ENCODE data around the gene NEXMIF.
"Not testable (repeated sequence)": the region's sequence is repeated elsewhere in the genome, so short reads cannot be mapped to it uniquely, and the experiment has no call there.

NEXMIF gene

DNA sequence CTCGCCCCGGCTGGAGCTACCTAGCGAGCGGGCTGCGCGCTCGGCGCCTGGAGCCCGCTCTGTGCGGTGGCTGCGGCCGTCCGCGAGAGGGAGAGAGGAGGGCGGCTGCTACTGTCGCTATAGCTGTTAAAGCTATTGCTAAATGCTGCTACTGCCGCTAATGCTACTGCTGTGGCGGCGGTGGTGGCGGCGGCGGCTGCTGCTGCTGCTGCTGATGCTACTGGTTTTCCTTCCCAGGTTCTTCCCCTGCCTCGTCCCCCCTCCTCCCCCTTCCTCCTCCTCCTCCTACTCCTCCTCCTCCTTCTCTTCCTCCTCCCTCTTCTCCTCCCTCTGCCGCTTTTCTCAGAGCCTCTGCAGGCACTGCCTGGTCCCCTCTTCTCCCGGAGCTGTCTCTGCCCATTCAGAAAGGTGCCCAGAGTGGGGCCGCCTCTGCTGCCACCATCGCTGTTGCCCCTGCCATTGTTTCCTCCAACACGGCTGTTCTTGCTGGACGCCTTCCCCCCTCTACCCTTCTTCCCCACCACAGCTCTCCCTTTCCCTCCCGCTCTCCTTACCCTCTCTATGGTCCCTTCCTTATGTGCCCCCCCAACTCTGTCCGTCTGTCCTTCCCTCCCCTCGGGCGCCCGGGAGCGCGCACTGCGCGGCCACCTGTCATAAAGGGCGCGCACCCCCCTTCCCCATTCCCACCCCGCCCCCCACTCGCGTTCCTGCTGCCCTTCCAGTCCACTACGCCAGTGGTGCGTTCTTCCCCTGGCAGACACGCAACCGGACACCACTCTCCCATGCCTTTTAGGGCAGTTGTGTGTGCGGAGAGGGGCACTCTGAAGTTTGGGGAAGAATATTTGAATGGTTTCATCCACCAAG is at the start of gene NEXMIF:
Gene NEXMIF (minus strand): TSS at position 228 of the 864 bp plus-strand sequence.
- Histone ChIP-seq H3K9ac (ENCODE audit: insufficient read length, low read depth) (peak within 1 kb of the TSS; percentile 71), H3K4me1 (ENCODE audit: insufficient read depth, insufficient read length) (no peaks in the 10 kb centered on the region)
- no peak for DNase-seq (ENCODE audit: low read depth, low spot score)

DNA sequence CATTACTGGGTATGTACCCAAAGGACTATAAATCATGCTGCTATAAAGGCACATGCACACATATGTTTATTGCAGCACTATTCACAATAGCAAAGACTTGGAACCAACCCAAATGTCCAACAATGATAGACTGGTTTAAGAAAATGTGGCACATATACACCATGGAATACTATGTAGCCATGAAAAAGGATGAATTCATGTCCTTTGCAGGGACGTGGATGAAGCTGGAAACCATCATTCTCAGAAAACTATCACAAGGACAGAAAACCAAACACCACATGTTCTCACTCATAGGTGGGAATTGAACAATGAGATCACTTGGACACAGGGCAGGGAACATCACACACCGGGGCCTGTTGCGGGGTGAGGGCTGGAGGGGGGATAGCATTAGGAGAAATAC is 36.7 kb upstream of the NEXMIF start:
- not testable (repeated sequence) for H3K4me3 ChIP-seq (ENCODE audit: insufficient read length, low read depth); H3K4me1 ChIP-seq (ENCODE audit: insufficient read depth, insufficient read length); H3K27me3 ChIP-seq (ENCODE audit: insufficient read depth, insufficient read length); H3K9ac ChIP-seq (ENCODE audit: insufficient read length, low read depth); DNase-seq (ENCODE audit: low read depth, low spot score); H3K9me3 ChIP-seq (ENCODE audit: insufficient read depth, low read length); H3K36me3 ChIP-seq (ENCODE audit: insufficient read depth, insufficient read length, low read length)

More for the DNA sequence above, at the start of gene NEXMIF:
- Histone ChIP-seq H3K36me3 (ENCODE audit: insufficient read depth, insufficient read length, low read length) (no peaks in the 10 kb centered on the region), H3K4me3 (ENCODE audit: insufficient read length, low read depth) (peak within 1 kb of the TSS; percentile 38), H3K9me3 (ENCODE audit: insufficient read depth, low read length) (peaks cover 10% of the 10 kb centered on the region; the same call in 1 of the 2 replicates), H3K27me3 (ENCODE audit: insufficient read depth, insufficient read length) (peaks cover 22% of the 10 kb centered on the region)
- TF ChIP-seq YY1 (IDR thresholded peaks at IDR 0.05; ENCODE audit: insufficient read depth, insufficient read length) (no peak), ZNF274 (IDR thresholded peaks at IDR 0.05; ENCODE audit: low read depth, low read length) (no peak), SUZ12 (IDR thresholded peaks at IDR 0.05; ENCODE audit: extremely low read depth, insufficient read depth, insufficient read length) (no peak)

DNA sequence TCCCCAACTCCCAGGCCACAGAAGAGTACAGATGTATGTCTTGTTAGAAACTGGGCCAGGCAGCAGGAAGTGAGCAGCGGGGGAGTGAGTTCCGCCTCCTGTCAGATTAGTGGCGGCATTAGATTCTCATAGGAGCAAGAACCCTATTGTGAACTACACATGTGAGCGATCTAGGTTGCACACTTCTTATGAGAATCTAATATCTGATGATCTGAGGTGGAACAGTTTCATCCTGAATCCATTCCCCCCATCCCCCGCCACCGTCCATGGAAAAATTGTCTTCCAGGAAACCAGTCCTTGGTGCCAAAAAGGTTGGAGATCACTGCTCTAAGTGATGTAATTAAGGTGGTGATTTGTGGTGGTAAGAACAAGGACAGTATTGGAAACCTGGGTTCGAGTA is 24.5 kb upstream of the NEXMIF start:
- H3K27me3 ChIP-seq (ENCODE audit: insufficient read depth, insufficient read length): no peaks in the 10 kb centered on the region
- TF ChIP-seq ZNF274 (IDR thresholded peaks at IDR 0.05; ENCODE audit: low read depth, low read length) (no peak), YY1 (IDR thresholded peaks at IDR 0.05; ENCODE audit: insufficient read depth, insufficient read length) (no peak), SUZ12 (IDR thresholded peaks at IDR 0.05; ENCODE audit: extremely low read depth, insufficient read depth, insufficient read length) (no peak)

DNA sequence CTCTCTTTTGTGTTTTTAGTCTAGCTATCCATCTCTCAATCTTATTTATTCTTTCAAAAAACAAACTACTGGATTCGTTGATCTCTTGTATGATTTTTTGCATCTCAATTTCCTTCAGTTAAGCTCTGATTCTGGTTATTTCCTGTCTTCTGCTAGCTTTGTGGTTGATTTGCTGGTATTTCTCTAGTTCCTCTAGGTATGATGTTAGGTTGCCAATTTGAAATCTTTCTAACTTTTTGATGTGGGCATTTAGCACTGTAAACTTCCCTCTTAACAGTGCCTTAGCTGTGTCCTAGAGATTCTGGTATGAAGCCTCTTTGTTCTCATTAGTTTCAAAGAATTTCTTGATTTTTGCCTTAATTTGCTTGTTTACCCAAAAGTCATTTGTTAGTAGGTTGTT is 15.2 kb upstream of the NEXMIF start:
- TF ChIP-seq YY1 (IDR thresholded peaks at IDR 0.05; ENCODE audit: insufficient read depth, insufficient read length) (no peak), ZNF274 (IDR thresholded peaks at IDR 0.05; ENCODE audit: low read depth, low read length) (no peak), SUZ12 (IDR thresholded peaks at IDR 0.05; ENCODE audit: extremely low read depth, insufficient read depth, insufficient read length) (no peak)

More for the DNA sequence above, 24.5 kb upstream of the NEXMIF start:
- no peak for DNase-seq (ENCODE audit: low read depth, low spot score)
- no peaks in the 10 kb centered on the region for H3K4me1 ChIP-seq (ENCODE audit: insufficient read depth, insufficient read length)
- H3K36me3 ChIP-seq (ENCODE audit: insufficient read depth, insufficient read length, low read length): no peaks in the 10 kb centered on the region
- H3K9me3 ChIP-seq (ENCODE audit: insufficient read depth, low read length): peaks cover 2% of the 10 kb centered on the region; the same call in 1 of the 2 replicates
- H3K4me3 ChIP-seq (ENCODE audit: insufficient read length, low read depth): no peak overlapping the region
- H3K9ac ChIP-seq (ENCODE audit: insufficient read length, low read depth): no peak overlapping the region

DNA sequence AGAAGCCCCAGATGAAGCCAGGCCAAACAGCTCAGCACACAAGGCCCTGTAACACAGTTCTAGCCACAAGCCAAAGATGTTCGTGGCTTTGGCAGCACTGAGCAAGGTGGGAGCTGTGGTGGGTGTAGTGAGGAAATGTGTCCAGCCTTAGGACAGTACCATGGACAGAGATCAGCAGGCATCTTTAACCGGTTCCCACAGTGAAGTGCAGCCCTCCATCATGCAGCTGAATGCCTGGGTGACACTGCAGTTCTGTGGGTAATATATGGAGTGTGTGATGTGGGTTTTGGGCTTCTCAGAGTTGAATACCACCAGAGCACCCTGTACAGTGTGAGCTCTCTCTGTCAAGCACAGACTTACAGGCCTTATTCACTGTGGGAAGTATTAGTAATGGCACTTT is 6.0 kb upstream of the NEXMIF start:
- TF ChIP-seq SUZ12 (IDR thresholded peaks at IDR 0.05; ENCODE audit: extremely low read depth, insufficient read depth, insufficient read length): no peak
- no peak for TF ChIP-seq ZNF274 (IDR thresholded peaks at IDR 0.05; ENCODE audit: low read depth, low read length)
- TF ChIP-seq YY1 (IDR thresholded peaks at IDR 0.05; ENCODE audit: insufficient read depth, insufficient read length): no peak
- Histone ChIP-seq H3K27me3 (ENCODE audit: insufficient read depth, insufficient read length) (peaks cover 4% of the 10 kb centered on the region), H3K9ac (ENCODE audit: insufficient read length, low read depth) (no peak overlapping the region), H3K4me3 (ENCODE audit: insufficient read length, low read depth) (no peak overlapping the region), H3K9me3 (ENCODE audit: insufficient read depth, low read length) (no peaks in the 10 kb centered on the region), H3K36me3 (ENCODE audit: insufficient read depth, insufficient read length, low read length) (no peaks in the 10 kb centered on the region), H3K4me1 (ENCODE audit: insufficient read depth, insufficient read length) (no peaks in the 10 kb centered on the region)
- no peak for DNase-seq (ENCODE audit: low read depth, low spot score)

More for the DNA sequence above, 15.2 kb upstream of the NEXMIF start:
- Histone ChIP-seq H3K9ac (ENCODE audit: insufficient read length, low read depth) (no peak overlapping the region), H3K4me3 (ENCODE audit: insufficient read length, low read depth) (no peak overlapping the region), H3K9me3 (ENCODE audit: insufficient read depth, low read length) (peaks cover 14% of the 10 kb centered on the region), H3K27me3 (ENCODE audit: insufficient read depth, insufficient read length) (no peaks in the 10 kb centered on the region), H3K4me1 (ENCODE audit: insufficient read depth, insufficient read length) (no peaks in the 10 kb centered on the region), H3K36me3 (ENCODE audit: insufficient read depth, insufficient read length, low read length) (no peaks in the 10 kb centered on the region)
- DNase-seq (ENCODE audit: low read depth, low spot score): no peak

DNA sequence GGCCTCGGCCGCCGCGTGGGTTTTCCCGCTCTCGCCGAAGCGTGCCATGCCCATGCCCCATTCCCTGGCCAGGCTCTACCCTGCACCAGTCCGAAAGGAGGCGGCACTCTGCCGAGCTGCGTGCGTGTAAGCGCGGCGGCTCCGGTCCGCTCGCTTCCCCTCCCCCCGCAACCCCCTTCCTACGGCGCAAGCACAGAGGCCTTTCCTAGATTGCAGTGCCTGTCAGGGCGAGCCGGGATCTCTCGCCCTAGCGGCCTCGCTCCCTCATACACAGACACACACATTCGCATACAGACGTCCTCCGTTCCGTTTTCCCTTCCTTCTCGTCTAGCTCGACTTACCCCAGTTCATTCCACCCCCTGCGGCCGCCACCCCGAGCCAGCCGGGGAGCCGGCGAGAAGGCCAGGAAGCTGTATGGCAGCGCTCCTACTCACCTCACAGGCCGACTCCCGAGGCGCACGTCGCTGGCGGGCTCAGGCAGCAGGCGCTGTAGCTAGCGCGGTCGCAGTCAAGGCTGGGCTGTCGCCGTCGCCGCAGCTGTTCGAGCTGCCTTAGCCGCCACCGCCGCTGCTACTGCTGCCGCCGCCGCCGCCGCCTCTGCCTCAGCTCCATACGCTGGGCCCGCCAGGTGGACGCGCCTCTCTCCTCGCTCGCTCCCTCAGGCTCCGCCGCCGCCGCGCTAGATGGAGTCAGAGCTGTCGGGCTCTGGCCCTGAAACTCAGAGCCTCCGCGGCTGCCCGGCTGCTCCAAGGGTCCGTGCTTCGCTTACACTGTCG is 615 bp downstream of the NEXMIF start:
- Histone ChIP-seq H3K4me1 (ENCODE audit: insufficient read depth, insufficient read length) (no peaks in the 10 kb centered on the region), H3K9ac (ENCODE audit: insufficient read length, low read depth) (peak overlapping the region; percentile 71), H3K36me3 (ENCODE audit: insufficient read depth, insufficient read length, low read length) (no peaks in the 10 kb centered on the region), H3K4me3 (ENCODE audit: insufficient read length, low read depth) (peak overlapping the region; percentile 38), H3K27me3 (ENCODE audit: insufficient read depth, insufficient read length) (peaks cover 22% of the 10 kb centered on the region), H3K9me3 (ENCODE audit: insufficient read depth, low read length) (peaks cover 10% of the 10 kb centered on the region; the same call in 1 of the 2 replicates)
- no peak for TF ChIP-seq SUZ12 (IDR thresholded peaks at IDR 0.05; ENCODE audit: extremely low read depth, insufficient read depth, insufficient read length)
- TF ChIP-seq YY1 (IDR thresholded peaks at IDR 0.05; ENCODE audit: insufficient read depth, insufficient read length): no peak
- no peak for TF ChIP-seq ZNF274 (IDR thresholded peaks at IDR 0.05; ENCODE audit: low read depth, low read length)
- peak; percentile 40 for DNase-seq (ENCODE audit: low read depth, low spot score)

DNA sequence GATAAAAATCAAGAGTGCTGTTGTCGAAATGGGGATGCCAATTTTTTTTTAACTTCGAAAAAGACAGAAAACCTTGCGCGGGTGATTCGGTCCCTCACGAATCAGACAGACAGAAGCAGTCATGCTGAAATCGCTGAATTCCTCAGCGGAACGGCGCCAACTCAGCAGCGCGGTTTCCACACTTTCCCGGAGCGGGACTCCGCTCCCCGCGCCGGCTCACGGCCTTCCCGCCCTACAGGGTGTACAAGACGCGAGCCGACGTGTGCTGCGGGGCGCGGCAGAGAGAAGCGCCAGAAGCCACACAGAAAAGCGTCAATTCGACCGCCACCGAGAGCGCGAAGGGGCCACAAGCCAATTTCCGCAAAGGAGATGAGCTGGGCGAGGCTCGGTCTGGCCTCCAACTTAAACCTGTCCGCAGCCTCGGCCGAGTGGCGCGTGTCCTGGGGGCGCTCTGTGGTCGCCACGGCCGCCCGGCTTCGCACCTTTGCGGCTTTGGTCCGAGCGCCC is 1.3 kb downstream of the NEXMIF start:
- H3K4me1 ChIP-seq (ENCODE audit: insufficient read depth, insufficient read length): no peaks in the 10 kb centered on the region
- DNase-seq (ENCODE audit: low read depth, low spot score): no peak
- peak overlapping the region; percentile 38 for H3K4me3 ChIP-seq (ENCODE audit: insufficient read length, low read depth)
- peaks cover 22% of the 10 kb centered on the region for H3K27me3 ChIP-seq (ENCODE audit: insufficient read depth, insufficient read length)
- peaks cover 10% of the 10 kb centered on the region; the same call in 1 of the 2 replicates for H3K9me3 ChIP-seq (ENCODE audit: insufficient read depth, low read length)
- TF ChIP-seq ZNF274 (IDR thresholded peaks at IDR 0.05; ENCODE audit: low read depth, low read length): no peak
- TF ChIP-seq SUZ12 (IDR thresholded peaks at IDR 0.05; ENCODE audit: extremely low read depth, insufficient read depth, insufficient read length): no peak
- TF ChIP-seq YY1 (IDR thresholded peaks at IDR 0.05; ENCODE audit: insufficient read depth, insufficient read length): no peak
- peak overlapping the region; percentile 71 for H3K9ac ChIP-seq (ENCODE audit: insufficient read length, low read depth)
- H3K36me3 ChIP-seq (ENCODE audit: insufficient read depth, insufficient read length, low read length): no peaks in the 10 kb centered on the region

All from NT2/D1 (cell line).